H1 (cell line): ENCODE results near the gene GALNT9. TPM values are rescaled to one million over a fixed set of nuclear protein-coding genes. Genes with fewer than 3 reads are reported as not detected.

Experiments used
- CTCF ChIA-PET: fragments of 300-600 bp; sonication (Branson Sonifier 250); formaldehyde crosslinking; loops from one replicate; lab custom pipeline; 2021; ENCODE audit not compliant: partially characterized antibody; lab: Charles Lee
- POLR2A ChIA-PET: fragments of 300-600 bp; sonication (Branson Sonifier 250); formaldehyde crosslinking; loops from one replicate; lab custom pipeline; 2021; ENCODE audit warnings: inconsistent platforms; ENCODE audit not compliant: partially characterized antibody; lab: Charles Lee
- DNase-seq, 2 experiments: peaks; one replicate each; pipeline versions ENCODE4 v3.0.0 to v3.0.0-alpha.2; 2010 to 2022; ENCODE audit warnings: low spot score in 2 of 2, low read depth in 1 of 2, mixed read lengths in 1 of 2
- FAIRE-seq: peaks from 2 replicates; lab custom pipeline; 2011; peaks lifted over from hg19 to GRCh38; lab: Jason Lieb, UNC
- H2AFZ ChIP-seq: 2 replicates; pipeline ENCODE4 v1.8.1; 2012; ENCODE audit warnings: low read length, inconsistent platforms
- H2AK5ac ChIP-seq: 2 replicates; pipeline ENCODE4 v1.6.1; 2013; ENCODE audit warnings: low read depth, low read length
- H2BK120ac ChIP-seq: replicated peaks from 2 replicates; pipeline ENCODE3; 2013; ENCODE audit warnings: low read depth, low read length, inconsistent platforms
- H2BK12ac ChIP-seq: 2 replicates; pipeline ENCODE4 v1.6.1; 2013; ENCODE audit warnings: low read depth, low read length
- H2BK15ac ChIP-seq: 2 replicates; pipeline ENCODE4 v1.6.1; 2013; ENCODE audit warnings: low read length
- H2BK20ac ChIP-seq: 2 replicates; pipeline ENCODE4 v1.6.1; 2013; ENCODE audit warnings: low read length
- H2BK5ac ChIP-seq: 2 replicates; pipeline ENCODE4 v1.6.1; 2013; ENCODE audit warnings: low read depth, low read length
- H3K14ac ChIP-seq: 2 replicates; pipeline ENCODE4 v1.6.1; 2013; ENCODE audit warnings: inconsistent platforms; ENCODE audit not compliant: insufficient read length
- H3K18ac ChIP-seq: 2 replicates; pipeline ENCODE4 v1.6.1; 2013; ENCODE audit warnings: low read length; ENCODE audit errors: extremely low read depth
- H3K23ac ChIP-seq: 2 replicates; pipeline ENCODE4 v1.6.1; 2013; ENCODE audit warnings: inconsistent platforms; ENCODE audit not compliant: insufficient read length
- H3K23me2 ChIP-seq: 2 replicates; pipeline ENCODE4 v1.6.1; 2013; ENCODE audit warnings: low read depth, low read length
- H3K27ac ChIP-seq: 2 replicates; pipeline ENCODE4 v1.6.1; 2011; ENCODE audit warnings: low read depth, low read length, inconsistent platforms
- H3K27me3 ChIP-seq, 4 experiments: replicated peaks in 1 of 4; 1 replicate in 1 of 4; 2 replicates in 3 of 4; pipeline versions ENCODE4 v1.6.1 to v1.8.1; 2011 to 2013; ENCODE audit warnings: low read length in 3 of 4, mild to moderate bottlenecking in 3 of 4, inconsistent platforms in 2 of 4, mixed read lengths in 2 of 4, moderate library complexity in 1 of 4; ENCODE audit not compliant: control insufficient read depth in 3 of 4, insufficient read depth in 3 of 4; ENCODE audit errors: extremely low read depth in 1 of 4
- H3K36me3 ChIP-seq, 4 experiments: 2 replicates each; pipeline versions ENCODE4 v1.6.1 to v1.8.1; 2011 to 2013; ENCODE audit warnings: mild to moderate bottlenecking in 4 of 4, low read length in 3 of 4, moderate library complexity in 2 of 4, control low read depth in 1 of 4, inconsistent platforms in 1 of 4; ENCODE audit not compliant: insufficient read depth in 4 of 4, control insufficient read depth in 2 of 4
- H3K4ac ChIP-seq: replicated peaks from 2 replicates; pipeline ENCODE3; 2013; ENCODE audit warnings: low read length, low read depth, mixed read lengths, inconsistent platforms; ENCODE audit not compliant: insufficient read length
- H3K4me1 ChIP-seq, 4 experiments: replicated peaks in 1 of 4; 1 replicate in 1 of 4; 2 replicates in 3 of 4; pipeline versions ENCODE4 v1.6.1 to v1.8.1; 2011 to 2013; ENCODE audit warnings: low read length in 3 of 4, inconsistent platforms in 2 of 4, mixed read lengths in 1 of 4; ENCODE audit not compliant: insufficient read depth in 4 of 4, control insufficient read depth in 3 of 4
- H3K4me2 ChIP-seq, 2 experiments: 2 replicates each; pipeline versions ENCODE4 v1.6.1 to v1.8.1; 2011 to 2013; ENCODE audit warnings: low read depth in 2 of 2, low read length in 2 of 2, control low read depth in 1 of 2, inconsistent platforms in 1 of 2, mild to moderate bottlenecking in 1 of 2; ENCODE audit not compliant: insufficient read depth in 1 of 2
- H3K4me3 ChIP-seq, 4 experiments: fragments of 200-600, 300-600 bp in 1 of 4; sonication (generic), shearing (Covaris generic), sonication (Bioruptor Twin) in 1 of 4; 2 replicates each; pipeline versions ENCODE4 v1.5.1 to v1.8.1; 2011 to 2016; ENCODE audit warnings: low read length in 4 of 4, low read depth in 3 of 4, control low read depth in 2 of 4, inconsistent platforms in 2 of 4, mild to moderate bottlenecking in 2 of 4, mixed read lengths in 1 of 4, moderate library complexity in 1 of 4; ENCODE audit not compliant: insufficient read depth in 2 of 4; ENCODE audit errors: extremely low read depth in 1 of 4
- H3K56ac ChIP-seq: replicated peaks from 2 replicates; pipeline ENCODE3; 2013; ENCODE audit warnings: low read depth, mild to moderate bottlenecking, mixed read lengths, low read length, inconsistent platforms; ENCODE audit not compliant: insufficient read length
- H3K79me1 ChIP-seq: 2 replicates; pipeline ENCODE4 v1.6.1; 2013; ENCODE audit warnings: low read depth, low read length, control low read depth
- H3K79me2 ChIP-seq, 2 experiments: 2 replicates each; pipeline versions ENCODE4 v1.6.1 to v1.8.1; 2012 to 2013; ENCODE audit warnings: low read length in 2 of 2, mild to moderate bottlenecking in 2 of 2, inconsistent platforms in 1 of 2; ENCODE audit not compliant: insufficient read depth in 2 of 2, control insufficient read depth in 1 of 2
- H3K9ac ChIP-seq, 4 experiments: replicated peaks in 1 of 4; 1 replicate in 1 of 4; 2 replicates in 3 of 4; pipeline versions ENCODE4 v1.6.1 to v1.8.1; 2011 to 2013; ENCODE audit warnings: low read depth in 3 of 4, low read length in 3 of 4, control low read depth in 2 of 4, mild to moderate bottlenecking in 2 of 4, moderate library complexity in 2 of 4, inconsistent platforms in 1 of 4; ENCODE audit errors: extremely low read depth in 1 of 4
- H3K9me3 ChIP-seq, 2 experiments: 2 replicates each; pipeline versions ENCODE4 v1.6.1 to v1.8.1; 2012 to 2013; ENCODE audit warnings: mild to moderate bottlenecking in 2 of 2, moderate library complexity in 2 of 2, control low read depth in 1 of 2, inconsistent platforms in 1 of 2, low read depth in 1 of 2, low read length in 1 of 2, mixed read lengths in 1 of 2; ENCODE audit not compliant: insufficient read depth in 2 of 2
- H4K20me1 ChIP-seq, 2 experiments: replicated peaks in 1 of 2; 2 replicates each; pipeline versions ENCODE3 to v1.8.1; 2011 to 2013; ENCODE audit warnings: inconsistent platforms in 2 of 2, low read length in 2 of 2, mild to moderate bottlenecking in 1 of 2; ENCODE audit not compliant: insufficient read depth in 2 of 2, control insufficient read depth in 1 of 2
- H4K5ac ChIP-seq: 2 replicates; pipeline ENCODE4 v1.6.1; 2013; ENCODE audit warnings: low read length, low read depth, mixed read lengths, inconsistent platforms; ENCODE audit not compliant: insufficient read length
- H4K8ac ChIP-seq: 2 replicates; pipeline ENCODE4 v1.8.0; 2013; ENCODE audit warnings: mild to moderate bottlenecking, moderate library complexity, low read length, inconsistent platforms; ENCODE audit not compliant: insufficient read depth; ENCODE audit errors: extremely low read depth
- H4K91ac ChIP-seq: replicated peaks from 2 replicates; pipeline ENCODE3; 2013; ENCODE audit warnings: low read length, mixed read lengths, inconsistent platforms; ENCODE audit not compliant: insufficient read length
- MAX ChIP-seq: IDR thresholded peaks from 2 replicates; pipeline ENCODE4 v1.6.1; 2012; ENCODE audit warnings: inconsistent platforms
- SP2 ChIP-seq: IDR thresholded peaks from 2 replicates; pipeline ENCODE4 v1.6.1; 2012; ENCODE audit warnings: mild to moderate bottlenecking, low read length, inconsistent platforms
- WGBS, 2 experiments: shearing (Covaris generic) in 1 of 2; methylation state at CpG; one replicate each; pipeline versions ENCODE4 v1.1.6 to v1.1.7; 2013 to 2015; ENCODE audit warnings: low lambda C conversion rate in 2 of 2, mixed read lengths in 2 of 2, inconsistent platforms in 1 of 2, low coverage in 1 of 2, missing lambda C conversion rate in 1 of 2; ENCODE audit not compliant: insufficient replicate concordance in 2 of 2, insufficient coverage in 1 of 2, insufficient read length in 1 of 2; ENCODE audit errors: extremely low coverage in 1 of 2, missing lambda C conversion rate in 1 of 2; 5-methylcytosine and 5-hydroxymethylcytosine counted together
- polyA plus RNA-seq, 7 experiments: library from polyadenylated mRNA; depleted of rRNA in 3 of 7; stranded (reverse) in 5 of 7; unstranded in 2 of 7; fragments of >200 nt in 5 of 7; fragments of 200-250 nt in 2 of 7; gene quantifications; 1 replicate in 5 of 7; 2 replicates in 1 of 7; 4 replicates in 1 of 7; pipeline versions ENCODE4 v1.2.1 to v1.2.3, GENCODE V29; 2011 to 2013; ENCODE audit warnings: missing spikeins in 2 of 7, mixed read lengths in 2 of 7
- total RNA-seq: library from RNA; stranded (reverse); fragmentation: NEBNext Ultra II Directional; extraction: Animal tissue kit (Norgen Biotek cat#: 25700); gene quantifications from 2 replicates; pipeline ENCODE4 v1.2.1, GENCODE V29; 2021

The GALNT9 gene
- total and polyA plus RNA-seq, 2 of the 8 experiments (the other 6 are each of a cell fraction or from before 2014, with no cell fraction given) = 2.0 to 3.6 TPM

GRCh38 chr12:132222808-132223173, 106.6 kb downstream of the GALNT9 start:
- no peak overlapping the region for H2BK5ac ChIP-seq
- H4K8ac ChIP-seq = no peak overlapping the region
- H3K18ac ChIP-seq = no peak overlapping the region
- H3K27me3 ChIP-seq = peaks cover 1 to 14% (median 7%) of the 10 kb centered on the region in 4 experiments; a peak in 6 of 7 replicates
- no peak overlapping the region for H2BK12ac ChIP-seq
- no peak overlapping the region for H2BK120ac ChIP-seq
- WGBS, 2 experiments = 94 to 100% methylated on average over 1 to 2 of the region's 6 CpGs
- H2BK20ac ChIP-seq = no peak overlapping the region
- peaks cover 0 to 8% of the 10 kb centered on the region in 2 experiments for H4K20me1 ChIP-seq
- no peak overlapping the region for H3K4me2 ChIP-seq
- FAIRE-seq = no peak
- no peak for DNase-seq
- H3K4me3 ChIP-seq = no peak overlapping the region
- no peak overlapping the region for H3K9ac ChIP-seq
- no peak overlapping the region for H3K56ac ChIP-seq
- H3K23ac ChIP-seq = no peak overlapping the region
- H3K14ac ChIP-seq = no peak overlapping the region
- H3K36me3 ChIP-seq = no peaks in the 10 kb centered on the region
- H4K91ac ChIP-seq = no peak overlapping the region
- no peak overlapping the region for H3K4ac ChIP-seq
- no peak overlapping the region for H3K27ac ChIP-seq
- peaks cover 0 to 3% of the 10 kb centered on the region in 2 experiments; a peak in 1 of 4 replicates for H3K9me3 ChIP-seq
- H3K23me2 ChIP-seq = peaks cover 34% of the 10 kb centered on the region; the same call in 1 of the 2 replicates
- no peak overlapping the region for H4K5ac ChIP-seq
- H3K4me1 ChIP-seq = no peaks in the 10 kb centered on the region
- TF ChIP-seq MAX = no peak
- no peak for TF ChIP-seq SP2
- H2BK15ac ChIP-seq = no peak overlapping the region
- CTCF ChIA-PET = no interaction called here
- no peak overlapping the region for H2AFZ ChIP-seq
- no peaks in the 10 kb centered on the region for H3K79me2 ChIP-seq
- no peak overlapping the region for H2AK5ac ChIP-seq
- POLR2A ChIA-PET = no interaction called here
- H3K79me1 ChIP-seq = no peaks in the 10 kb centered on the region
